KOPT-K1 (cell line): ENCODE results near the gene PCDHB1.
"Not testable (repeated sequence)": the region's sequence is repeated elsewhere in the genome, so short reads cannot be mapped to it uniquely, and the experiment has no call there.

Source experiments
- H3K27ac ChIP-seq: fragments of 200-600 bp; sonication (generic); 2 replicates; pipeline ENCODE4 v1.5.1; 2016; ENCODE audit warnings: antibody characterized with exemption, mild to moderate bottlenecking, low read depth, low read length; ENCODE audit not compliant: poor library complexity, severe bottlenecking
- H3K36me3 ChIP-seq: fragments of 200-600 bp; sonication (generic); 2 replicates; pipeline ENCODE4 v1.5.1; 2017; ENCODE audit warnings: antibody characterized with exemption, mild to moderate bottlenecking, low read length, moderate library complexity; ENCODE audit not compliant: insufficient read depth
- H3K9me3 ChIP-seq: fragments of 200-600 bp; sonication (generic); 2 replicates; pipeline ENCODE4 v1.5.1; 2017; ENCODE audit warnings: antibody characterized with exemption, low read length, mild to moderate bottlenecking; ENCODE audit not compliant: insufficient read depth, poor library complexity, severe bottlenecking

PCDHB1 gene

GRCh38 chr5:141102070-141102469 lies 50.9 kb downstream of the PCDHB1 start:
- not testable (repeated sequence) for H3K36me3 ChIP-seq, H3K9me3 ChIP-seq, H3K27ac ChIP-seq

DNA sequence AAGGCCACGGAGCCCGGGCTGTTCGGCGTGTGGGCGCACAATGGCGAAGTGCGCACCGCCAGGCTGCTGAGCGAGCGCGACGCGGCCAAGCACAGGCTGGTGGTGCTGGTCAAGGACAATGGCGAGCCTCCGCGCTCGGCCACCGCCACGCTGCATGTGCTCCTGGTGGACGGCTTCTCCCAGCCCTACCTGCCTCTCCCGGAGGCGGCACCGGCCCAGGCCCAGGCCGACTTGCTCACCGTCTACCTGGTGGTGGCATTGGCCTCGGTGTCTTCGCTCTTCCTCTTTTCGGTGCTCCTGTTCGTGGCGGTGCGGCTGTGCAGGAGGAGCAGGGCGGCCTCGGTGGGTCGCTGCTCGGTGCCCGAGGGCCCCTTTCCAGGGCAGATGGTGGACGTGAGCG lies 51.3 kb downstream of the PCDHB1 start:
- H3K36me3 ChIP-seq, H3K9me3 ChIP-seq, H3K27ac ChIP-seq: not testable (repeated sequence)

DNA sequence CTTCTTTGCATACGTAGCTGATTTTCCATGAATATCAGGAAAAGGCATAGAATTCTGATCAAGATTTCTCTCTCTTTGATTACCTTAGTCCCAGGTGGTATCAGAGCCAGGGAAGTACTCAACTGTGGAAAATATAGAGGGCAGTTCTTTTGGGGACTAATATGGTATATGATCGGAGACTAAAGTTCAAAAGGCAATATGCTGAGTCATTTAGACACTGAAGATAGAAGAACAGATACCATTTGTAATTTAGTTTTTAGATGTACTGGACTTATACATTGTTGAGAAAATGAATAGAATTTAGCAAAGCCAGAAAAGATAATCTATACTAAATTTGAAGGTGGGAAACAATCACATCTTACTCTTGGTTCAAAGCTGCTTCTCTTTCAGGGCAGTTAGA lies 54.2 kb downstream of the PCDHB1 start:
- H3K9me3 ChIP-seq = peaks cover 5% of the 10 kb centered on the region
- H3K36me3 ChIP-seq = no peaks in the 10 kb centered on the region
- no peak overlapping the region for H3K27ac ChIP-seq
